PC-3 (cell line): ENCODE results near the gene HK1. TPM values are rescaled to one million over a fixed set of nuclear protein-coding genes. Genes with fewer than 3 reads are reported as not detected.

Experiments used
- ATAC-seq: fragments of 200-7000 bp; cut with Tn5 transposase; 2 replicates; pipeline ENCODE4 v1.9.1; 2020; ENCODE audit warnings: mild to moderate bottlenecking, moderate library complexity
- BruUV-seq: library from RNA; stranded (reverse); fragments of 400-500 nt; replicated peaks from 2 replicates; lab custom pipeline; 2021; lab: Mats Ljungman, UMichigan
- CTCF ChIA-PET: fragments of 300-600 bp; sonication (Branson Sonifier 250); formaldehyde crosslinking; loops from one replicate; lab custom pipeline; 2022; ENCODE audit warnings: antibody characterized with exemption; lab: Charles Lee
- POLR2A ChIA-PET: fragments of 300-600 bp; sonication (Branson Sonifier 250); formaldehyde crosslinking; loops from one replicate; lab custom pipeline; 2022; ENCODE audit warnings: antibody characterized with exemption; ENCODE audit not compliant: unreplicated experiment; lab: Charles Lee
- DNase-seq: peaks from one replicate; pipeline ENCODE4 v3.0.0-alpha.2; 2015
- H2AFZ ChIP-seq: fragments of 300-600 bp; sonication (generic); 2 replicates; pipeline ENCODE4 v1.6.0; 2016; ENCODE audit warnings: antibody characterized with exemption, low read length
- H3F3A ChIP-seq: fragments of 300-600 bp; sonication (generic); one replicate; pipeline ENCODE4 v1.6.0; 2017; ENCODE audit warnings: antibody characterized with exemption, low read length, control low read depth, mild to moderate bottlenecking; ENCODE audit not compliant: unreplicated experiment
- H3K27ac ChIP-seq: fragments of 300-600 bp; sonication (generic); 2 replicates; pipeline ENCODE4 v1.5.1; 2016; ENCODE audit warnings: mild to moderate bottlenecking, low read length
- H3K27me3 ChIP-seq: fragments of 300-600 bp; sonication (generic); 2 replicates; pipeline ENCODE4 v1.6.1; 2016; ENCODE audit warnings: low read length, mixed read lengths
- H3K36me3 ChIP-seq: fragments of 300-600 bp; sonication (generic); 2 replicates; pipeline ENCODE4 v1.6.1; 2016; ENCODE audit warnings: low read depth, mixed run types, low read length, mixed read lengths
- H3K4me1 ChIP-seq: fragments of 300-600 bp; sonication (generic); 2 replicates; pipeline ENCODE4 v1.5.1; 2016; ENCODE audit warnings: low read length; ENCODE audit not compliant: insufficient read depth
- H3K4me2 ChIP-seq: fragments of 300-600 bp; sonication (generic); 2 replicates; pipeline ENCODE4 v1.6.0; 2016; ENCODE audit warnings: low read length
- H3K4me3 ChIP-seq: fragments of 300-600 bp; sonication (generic); 2 replicates; pipeline ENCODE4 v1.5.1; 2016; ENCODE audit warnings: mild to moderate bottlenecking, low read length, mixed read lengths
- H3K79me2 ChIP-seq: fragments of 300-600 bp; sonication (generic); 2 replicates; pipeline ENCODE4 v1.6.1; 2017; ENCODE audit warnings: low read length, mixed read lengths
- H3K9ac ChIP-seq: fragments of 300-600 bp; sonication (generic); 2 replicates; pipeline ENCODE4 v1.6.0; 2016; ENCODE audit warnings: mild to moderate bottlenecking, low read length
- H3K9me2 ChIP-seq: fragments of 300-600 bp; sonication (generic); replicated peaks from 2 replicates; pipeline ENCODE4 v1.6.1; 2016; ENCODE audit warnings: mixed run types, low read length, mixed read lengths
- H3K9me3 ChIP-seq: fragments of 300-600 bp; sonication (generic); 2 replicates; pipeline ENCODE4 v1.6.1; 2016; ENCODE audit warnings: low read length, mixed read lengths
- H4K20me1 ChIP-seq: fragments of 300-600 bp; sonication (generic); 2 replicates; pipeline ENCODE4 v1.6.1; 2016; ENCODE audit warnings: low read length, mixed read lengths
- EZH2 ChIP-seq: fragments of 300-600 bp; sonication (generic); IDR thresholded peaks from one replicate; pipeline ENCODE4 v1.6.1; 2017; ENCODE audit warnings: antibody characterized with exemption, mild to moderate bottlenecking, low read length; ENCODE audit not compliant: unreplicated experiment
- EZH2phosphoT487 ChIP-seq: fragments of 300-600 bp; sonication (generic); IDR thresholded peaks from 2 replicates; pipeline ENCODE4 v1.6.1; 2018; ENCODE audit warnings: mild to moderate bottlenecking, antibody characterized with exemption, low read length, borderline replicate concordance
- intact Hi-C: fragments of 100-400 bp; cut with micrococcal nuclease; formaldehyde crosslinking; loops from 2 replicates; pipeline ENCODE4 v1.9.0; 2023
- total RNA-seq: library from RNA; depleted of rRNA; stranded (reverse); fragments of >200 nt; gene quantifications from 2 replicates; pipeline ENCODE4 v1.2.3, GENCODE V29; 2014
- TF ChIP-seq, protein P1 (sequence below): fragments of 300-600 bp; sonication (generic); conservative IDR thresholded peaks from 2 replicates; pipeline ENCODE4 v1.5.1; 2017; ENCODE audit warnings: antibody characterized with exemption, low read depth, mild to moderate bottlenecking, low read length

The HK1 gene
- total RNA-seq, 1 experiment from 2014 or later = 189 TPM

DNA sequence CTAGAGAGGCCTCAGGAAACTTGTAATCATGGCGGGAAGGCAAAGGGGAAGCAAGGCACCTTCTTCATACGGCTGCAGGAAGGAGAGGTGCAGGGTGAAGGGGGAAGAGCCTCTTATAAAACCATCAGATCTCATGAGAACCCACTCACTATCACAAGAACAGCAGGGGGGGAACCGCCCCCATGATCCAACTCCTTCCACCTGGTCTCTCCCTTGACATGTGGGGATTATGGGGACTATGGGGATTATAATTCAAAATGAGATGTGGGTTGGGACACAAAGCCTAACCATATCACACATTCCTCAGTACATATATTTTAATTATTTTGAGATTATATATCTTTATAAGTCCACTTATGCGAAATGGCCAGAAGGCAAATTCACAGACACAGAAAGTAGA, 8.9 kb downstream of the HK1 start:
- ChIA-PET POLR2A (no interaction called here), CTCF (no interaction called here)
- H3K4me2 ChIP-seq = no peak overlapping the region
- TF ChIP-seq EZH2 = no peak
- TF ChIP-seq EZH2phosphoT487 = no peak
- TF ChIP-seq, protein P1, sequence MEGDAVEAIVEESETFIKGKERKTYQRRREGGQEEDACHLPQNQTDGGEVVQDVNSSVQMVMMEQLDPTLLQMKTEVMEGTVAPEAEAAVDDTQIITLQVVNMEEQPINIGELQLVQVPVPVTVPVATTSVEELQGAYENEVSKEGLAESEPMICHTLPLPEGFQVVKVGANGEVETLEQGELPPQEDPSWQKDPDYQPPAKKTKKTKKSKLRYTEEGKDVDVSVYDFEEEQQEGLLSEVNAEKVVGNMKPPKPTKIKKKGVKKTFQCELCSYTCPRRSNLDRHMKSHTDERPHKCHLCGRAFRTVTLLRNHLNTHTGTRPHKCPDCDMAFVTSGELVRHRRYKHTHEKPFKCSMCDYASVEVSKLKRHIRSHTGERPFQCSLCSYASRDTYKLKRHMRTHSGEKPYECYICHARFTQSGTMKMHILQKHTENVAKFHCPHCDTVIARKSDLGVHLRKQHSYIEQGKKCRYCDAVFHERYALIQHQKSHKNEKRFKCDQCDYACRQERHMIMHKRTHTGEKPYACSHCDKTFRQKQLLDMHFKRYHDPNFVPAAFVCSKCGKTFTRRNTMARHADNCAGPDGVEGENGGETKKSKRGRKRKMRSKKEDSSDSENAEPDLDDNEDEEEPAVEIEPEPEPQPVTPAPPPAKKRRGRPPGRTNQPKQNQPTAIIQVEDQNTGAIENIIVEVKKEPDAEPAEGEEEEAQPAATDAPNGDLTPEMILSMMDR = no peak
- H3K4me3 ChIP-seq = no peak overlapping the region
- no peak overlapping the region for H3K9ac ChIP-seq
- no peaks in the 10 kb centered on the region for H3K27me3 ChIP-seq
- H4K20me1 ChIP-seq = no peaks in the 10 kb centered on the region
- DNase-seq (no peak), ATAC-seq (no peak)
- no peaks in the 10 kb centered on the region for H3K36me3 ChIP-seq
- intact Hi-C loops = no loop called here
- H3K79me2 ChIP-seq = no peaks in the 10 kb centered on the region
- H3K27ac ChIP-seq = no peak overlapping the region
- H3K4me1 ChIP-seq = no peaks in the 10 kb centered on the region
- no peaks in the 10 kb centered on the region for H3F3A ChIP-seq
- H3K9me3 ChIP-seq = no peaks in the 10 kb centered on the region
- H2AFZ ChIP-seq = no peak overlapping the region
- no peaks in the 10 kb centered on the region for H3K9me2 ChIP-seq
- no TSS peak for BruUV-seq

DNA sequence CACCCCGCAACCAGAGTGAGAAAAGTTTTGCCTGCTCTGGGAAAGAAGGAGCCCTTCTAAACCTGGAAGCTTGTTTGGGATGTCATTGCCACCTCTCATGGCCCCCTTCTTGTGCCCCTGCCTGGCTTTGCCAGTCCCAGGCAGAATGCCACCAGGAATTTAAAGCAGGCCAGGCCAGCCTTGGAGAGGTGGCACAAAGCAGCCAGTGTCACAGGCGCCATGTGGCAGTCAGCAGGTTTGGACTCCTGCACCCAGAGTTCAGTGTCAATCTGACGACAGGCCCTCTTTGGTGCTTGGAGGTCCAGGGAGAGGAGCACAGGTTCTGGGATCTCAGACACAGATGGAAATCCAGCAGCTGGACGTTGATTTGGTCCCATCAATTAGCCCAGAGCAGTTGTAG, 12.7 kb downstream of the HK1 start:
- ChIA-PET CTCF (no interaction called here), POLR2A (no interaction called here)

DNA sequence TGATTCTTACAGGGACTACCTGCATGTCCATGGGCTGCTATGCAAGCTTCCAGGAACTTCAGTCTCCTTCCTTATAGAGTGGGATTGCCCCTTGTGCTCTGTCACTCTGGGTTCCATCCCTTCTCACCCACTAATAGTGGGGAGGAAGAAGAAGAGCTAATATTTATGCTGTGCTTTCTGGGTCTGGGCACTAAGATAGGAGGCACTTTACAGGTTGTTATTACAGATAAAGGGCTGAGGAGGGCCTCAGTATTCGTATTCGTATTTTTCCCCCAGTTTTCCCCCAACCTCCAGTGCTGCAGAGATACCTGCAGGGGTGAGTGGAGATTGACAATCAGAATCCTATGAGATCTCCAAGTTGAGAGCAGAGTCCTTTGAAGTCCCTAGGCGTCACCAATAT, 14.2 kb downstream of the HK1 start:
- Histone ChIP-seq H3K79me2 (no peaks in the 10 kb centered on the region), H3K27ac (no peak overlapping the region), H3K9ac (no peak overlapping the region), H4K20me1 (no peaks in the 10 kb centered on the region), H3K36me3 (no peaks in the 10 kb centered on the region), H3K4me1 (no peaks in the 10 kb centered on the region), H3K9me3 (no peaks in the 10 kb centered on the region), H3K4me3 (no peak overlapping the region), H2AFZ (no peak overlapping the region), H3K4me2 (no peak overlapping the region), H3F3A (no peaks in the 10 kb centered on the region), H3K27me3 (no peaks in the 10 kb centered on the region), H3K9me2 (no peaks in the 10 kb centered on the region)
- BruUV-seq = no TSS peak
- POLR2A ChIA-PET = no interaction called here
- intact Hi-C loops = no loop called here
- CTCF ChIA-PET = no interaction called here
- no peak for DNase-seq
- TF ChIP-seq, protein P1 = no peak
- no peak for TF ChIP-seq EZH2phosphoT487
- no peak for TF ChIP-seq EZH2
- ATAC-seq = no peak

More for the DNA sequence above, 12.7 kb downstream of the HK1 start:
- H3F3A ChIP-seq = no peaks in the 10 kb centered on the region
- no peaks in the 10 kb centered on the region for H3K27me3 ChIP-seq
- no peaks in the 10 kb centered on the region for H3K79me2 ChIP-seq
- no peak overlapping the region for H3K4me2 ChIP-seq
- ATAC-seq (no peak), DNase-seq (no peak)
- H3K4me1 ChIP-seq = no peaks in the 10 kb centered on the region
- intact Hi-C loops = no loop called here
- H3K9me3 ChIP-seq = no peaks in the 10 kb centered on the region
- BruUV-seq = no TSS peak
- H4K20me1 ChIP-seq = no peaks in the 10 kb centered on the region
- no peak overlapping the region for H3K4me3 ChIP-seq
- no peaks in the 10 kb centered on the region for H3K9me2 ChIP-seq
- no peak overlapping the region for H3K27ac ChIP-seq
- H3K9ac ChIP-seq = no peak overlapping the region
- TF ChIP-seq, protein P1 = no peak
- TF ChIP-seq EZH2 (no peak), EZH2phosphoT487 (no peak)
- H3K36me3 ChIP-seq = no peaks in the 10 kb centered on the region
- H2AFZ ChIP-seq = no peak overlapping the region
